ENCODE measurements around the gene LAMC2.

The LAMC2 gene

DNA sequence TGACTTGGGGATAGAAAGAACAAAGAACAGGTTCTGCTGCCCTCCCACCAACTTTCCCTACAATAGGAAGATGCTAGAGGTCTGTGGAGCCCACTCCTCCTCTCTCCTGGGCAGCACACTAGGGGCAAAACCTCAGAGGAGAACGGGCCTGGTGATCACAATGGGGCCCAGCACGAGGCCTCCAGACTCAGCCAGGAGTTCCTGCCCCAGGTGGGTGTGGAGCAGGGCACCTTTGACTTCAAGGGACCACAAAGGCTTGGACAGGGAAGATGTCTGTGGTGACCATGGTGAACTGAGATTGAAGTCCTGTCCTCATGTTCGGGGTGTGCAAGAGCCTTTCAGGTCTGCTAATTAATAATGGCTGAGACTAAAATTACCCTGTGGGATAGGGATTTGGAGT lies 88.8 kb downstream of the LAMC2 start:
- H3K4me3 ChIP-seq (ENCODE audit: low read depth, low read length): no peak overlapping the region
- DNase-seq (ENCODE audit: low read depth): no peak
- TF ChIP-seq CTCF (conservative IDR thresholded peaks at IDR 0.05; ENCODE audit: low read depth, low read length): no peak

- no peak for TF ChIP-seq CTCF (conservative IDR thresholded peaks at IDR 0.05; ENCODE audit: low read depth, low read length)
- no peak for DNase-seq (ENCODE audit: low read depth)
- H3K4me3 ChIP-seq (ENCODE audit: low read depth, low read length): no peak overlapping the region
Measured at GRCh38 chr1:183275322-183275721, 89.3 kb downstream of the LAMC2 start.

DNA sequence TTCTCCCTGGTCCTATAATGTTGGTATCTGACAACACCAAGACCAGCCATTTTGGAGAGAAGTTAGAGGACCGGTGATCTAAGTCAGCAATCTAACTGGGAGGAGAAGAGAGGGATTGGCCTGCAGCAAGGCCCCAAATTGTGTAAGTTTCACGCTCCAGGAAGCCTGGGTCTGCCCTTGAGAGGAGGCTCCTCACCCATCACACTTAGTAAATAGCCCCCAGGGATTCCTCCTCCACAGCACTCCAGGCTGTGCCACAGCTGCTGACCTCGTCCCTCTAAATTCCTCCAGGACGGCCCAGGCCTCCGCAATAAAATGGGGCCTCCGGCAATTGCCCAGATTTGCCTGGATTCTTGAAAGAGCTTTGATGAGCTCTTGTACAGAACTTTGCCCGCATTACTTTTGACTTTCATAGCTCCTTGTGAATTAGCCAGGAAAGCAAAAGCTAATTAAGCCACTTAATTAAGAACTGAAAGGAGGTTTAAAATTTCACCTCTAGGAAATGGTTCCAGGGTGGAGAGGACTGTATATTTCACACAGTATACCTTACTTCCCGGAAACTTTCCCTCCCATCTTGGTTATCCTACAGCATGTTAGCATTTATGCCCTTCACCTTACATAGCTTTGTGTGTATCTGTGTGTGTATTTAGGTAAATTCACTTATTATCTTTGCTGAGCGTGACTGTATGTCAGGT lies 90.5 kb downstream of the LAMC2 start:
- no peak for DNase-seq (ENCODE audit: low read depth)
- no peak overlapping the region for H3K4me3 ChIP-seq (ENCODE audit: low read depth, low read length)
- no peak for TF ChIP-seq CTCF (conservative IDR thresholded peaks at IDR 0.05; ENCODE audit: low read depth, low read length)

GRCh38 chr1:183277821-183278738 lies 92.0 kb downstream of the LAMC2 start:
- H3K4me3 ChIP-seq (ENCODE audit: low read depth, low read length): no peak overlapping the region
- peak; percentile 92 for DNase-seq (ENCODE audit: low read depth)
- TF ChIP-seq CTCF (conservative IDR thresholded peaks at IDR 0.05; ENCODE audit: low read depth, low read length): no peak

GRCh38 chr1:183278739-183279591 lies 92.9 kb downstream of the LAMC2 start:
- DNase-seq (ENCODE audit: low read depth): peak; percentile 79
- H3K4me3 ChIP-seq (ENCODE audit: low read depth, low read length): no peak overlapping the region
- TF ChIP-seq CTCF (conservative IDR thresholded peaks at IDR 0.05; ENCODE audit: low read depth, low read length): no peak

DNA sequence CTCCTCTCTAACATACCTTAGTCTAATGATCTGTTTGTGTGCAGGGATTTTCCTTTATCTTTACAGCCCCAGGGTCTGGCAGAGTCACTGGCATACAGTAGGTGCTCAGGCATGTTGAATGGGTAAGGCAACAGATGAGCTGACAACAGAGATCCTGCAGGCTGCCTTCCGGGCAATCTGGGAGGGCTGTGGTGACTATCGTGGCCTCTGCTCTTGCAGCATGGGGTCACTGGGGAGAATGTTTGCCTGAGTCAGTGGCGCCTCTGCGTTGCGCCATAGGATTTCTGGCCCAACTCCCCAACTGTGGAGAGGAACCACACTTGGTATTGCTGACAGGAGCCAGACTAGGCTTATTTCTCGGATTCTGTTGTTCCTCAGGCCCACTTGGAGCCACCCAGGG lies 93.8 kb downstream of the LAMC2 start:
- H3K4me3 ChIP-seq (ENCODE audit: low read depth, low read length): no peak overlapping the region
- TF ChIP-seq CTCF (conservative IDR thresholded peaks at IDR 0.05; ENCODE audit: low read depth, low read length): peak; percentile 6
- peak; percentile 96 for DNase-seq (ENCODE audit: low read depth)

All from choroid plexus epithelial cell (primary cell).